HUES6 (cell line): Measurements from ENCODE around the gene DPEP2.
"Not testable (repeated sequence)": the region's sequence is repeated elsewhere in the genome, so short reads cannot be mapped to it uniquely, and the experiment has no call there.

Source experiments
- H3K27ac ChIP-seq: 2 replicates; pipeline ENCODE4 v1.7.0; 2013; ENCODE audit warnings: low read depth, mild to moderate bottlenecking, low read length, inconsistent platforms
- H3K27me3 ChIP-seq: 2 replicates; pipeline ENCODE4 v1.6.1; 2013; ENCODE audit warnings: low read length; ENCODE audit not compliant: control insufficient read depth, insufficient read depth
- H3K36me3 ChIP-seq: 2 replicates; pipeline ENCODE4 v1.6.1; 2013; ENCODE audit warnings: low read length; ENCODE audit not compliant: control insufficient read depth, insufficient read depth
- H3K4me1 ChIP-seq: 2 replicates; pipeline ENCODE4 v1.6.1; 2013; ENCODE audit warnings: low read length; ENCODE audit not compliant: control insufficient read depth, insufficient read depth
- H3K4me3 ChIP-seq: 2 replicates; pipeline ENCODE4 v1.5.1; 2013; ENCODE audit warnings: low read depth, low read length
- H3K9ac ChIP-seq: one replicate; pipeline ENCODE4 v1.6.1; 2013; ENCODE audit warnings: mild to moderate bottlenecking, low read length
- H3K9me3 ChIP-seq: 2 replicates; pipeline ENCODE4 v1.6.1; 2013; ENCODE audit warnings: low read depth, low read length; ENCODE audit not compliant: control insufficient read depth, insufficient read depth

DPEP2 gene

DNA sequence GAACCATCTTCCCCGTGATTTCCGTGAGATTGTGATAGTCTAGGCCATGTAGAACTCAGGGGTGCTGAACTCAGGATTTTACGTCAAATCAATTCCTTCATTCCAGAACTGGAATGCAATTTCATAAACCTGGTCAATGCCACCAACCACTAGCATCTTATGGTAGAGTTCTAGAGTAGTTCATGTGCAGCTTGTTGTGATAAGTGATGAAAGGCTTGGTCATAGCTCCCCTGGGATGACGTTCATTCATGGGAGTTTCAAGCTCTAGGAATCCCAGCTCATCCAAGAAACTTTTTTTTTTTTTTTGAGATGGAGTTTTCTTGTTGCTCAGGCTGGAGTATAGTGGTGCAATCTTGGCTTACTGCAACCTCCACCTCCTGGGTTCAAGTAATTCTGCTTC lies 3.7 kb upstream of the DPEP2 start:
- H3K27me3 ChIP-seq = no peaks in the 10 kb centered on the region
- H3K9me3 ChIP-seq = no peaks in the 10 kb centered on the region
- no peak overlapping the region for H3K9ac ChIP-seq
- no peak overlapping the region for H3K4me3 ChIP-seq
- peaks cover 6% of the 10 kb centered on the region; the same call in 1 of the 2 replicates for H3K4me1 ChIP-seq
- H3K27ac ChIP-seq = no peak overlapping the region
- no peaks in the 10 kb centered on the region for H3K36me3 ChIP-seq

DNA sequence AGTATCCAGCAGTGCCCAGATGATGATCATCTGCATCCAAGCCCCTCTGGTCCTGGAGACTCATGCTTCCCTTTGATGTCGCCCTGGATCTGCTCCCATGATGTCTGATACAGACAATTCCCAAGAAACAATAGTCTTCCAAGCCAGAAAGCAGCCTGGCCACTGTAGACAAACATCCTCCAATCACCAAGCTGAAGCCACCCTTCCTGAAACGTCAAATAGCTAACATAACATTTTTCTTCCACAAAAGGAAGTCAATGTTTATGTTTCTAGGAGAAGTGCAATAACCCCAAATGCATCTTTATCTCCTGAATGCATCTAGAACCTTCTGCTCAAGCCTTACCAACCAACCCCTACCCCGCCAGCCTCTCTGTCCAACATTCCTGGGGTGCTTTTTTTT lies 1.2 kb upstream of the DPEP2 start:
- no peaks in the 10 kb centered on the region for H3K27me3 ChIP-seq
- H3K36me3 ChIP-seq = no peaks in the 10 kb centered on the region
- no peaks in the 10 kb centered on the region for H3K9me3 ChIP-seq
- H3K27ac ChIP-seq = no peak overlapping the region
- peaks cover 2% of the 10 kb centered on the region; the same call in 1 of the 2 replicates for H3K4me1 ChIP-seq
- H3K9ac ChIP-seq = no peak overlapping the region
- no peak overlapping the region for H3K4me3 ChIP-seq

DNA sequence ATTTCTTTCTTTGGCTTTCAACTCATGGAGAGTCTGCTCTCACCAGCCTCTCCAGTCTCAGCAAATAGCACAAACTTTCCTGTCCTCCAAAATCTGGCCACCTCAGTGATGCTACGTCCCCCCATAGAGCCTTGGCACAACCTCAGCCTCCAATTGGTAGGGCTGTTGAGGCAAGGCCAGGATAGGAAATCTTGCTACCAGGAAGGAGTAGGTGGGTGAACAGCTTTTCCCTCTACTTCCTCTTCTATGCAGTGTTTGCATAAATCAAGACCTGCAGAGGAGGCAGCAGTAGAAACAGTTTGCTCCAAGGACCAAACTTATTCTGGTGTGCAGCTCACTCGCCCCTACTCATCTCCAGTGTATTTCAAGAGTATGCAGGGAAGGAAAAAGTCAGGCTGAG lies 701 bp upstream of the DPEP2 start:
- no peak overlapping the region for H3K27ac ChIP-seq

GRCh38 chr16:67998231-67998778 lies 979 bp downstream of the DPEP2 start:
- H3K9me3 ChIP-seq, H3K9ac ChIP-seq, H3K4me1 ChIP-seq, H3K36me3 ChIP-seq, H3K27ac ChIP-seq, H3K4me3 ChIP-seq, H3K27me3 ChIP-seq: not testable (repeated sequence)

More for the DNA sequence above, 701 bp upstream of the DPEP2 start:
- no peaks in the 10 kb centered on the region for H3K4me1 ChIP-seq
- H3K4me3 ChIP-seq = no peak overlapping the region
- H3K36me3 ChIP-seq = no peaks in the 10 kb centered on the region
- no peaks in the 10 kb centered on the region for H3K9me3 ChIP-seq
- H3K9ac ChIP-seq = no peak overlapping the region
- no peaks in the 10 kb centered on the region for H3K27me3 ChIP-seq

- no peaks in the 10 kb centered on the region for H3K9me3 ChIP-seq
- no peak overlapping the region for H3K27ac ChIP-seq
- no peaks in the 10 kb centered on the region for H3K36me3 ChIP-seq
- no peak overlapping the region for H3K9ac ChIP-seq
- H3K4me3 ChIP-seq = no peak overlapping the region
- 0 out of 2 replicates have a peak, but pooled peaks cover 3% of the 10 kb centered on the region for H3K4me1 ChIP-seq
- H3K27me3 ChIP-seq = peaks cover 11% of the 10 kb centered on the region
These were observed 2.6 kb downstream of the DPEP2 start for GRCh38 chr16:67996666-67997065.

- H3K9me3 ChIP-seq = no peaks in the 10 kb centered on the region
- H3K36me3 ChIP-seq = no peaks in the 10 kb centered on the region
- 0 out of 2 replicates have a peak, but pooled peaks cover 3% of the 10 kb centered on the region for H3K4me1 ChIP-seq
- peaks cover 11% of the 10 kb centered on the region for H3K27me3 ChIP-seq
- H3K4me3 ChIP-seq = no peak overlapping the region
- no peak overlapping the region for H3K27ac ChIP-seq
- H3K9ac ChIP-seq = no peak overlapping the region
These were observed 3.9 kb downstream of the DPEP2 start for GRCh38 chr16:67995423-67995822.

GRCh38 chr16:67994040-67994408 lies 5.3 kb downstream of the DPEP2 start:
- peaks cover 11% of the 10 kb centered on the region for H3K27me3 ChIP-seq
- not testable (repeated sequence) for H3K4me3 ChIP-seq, H3K9me3 ChIP-seq, H3K36me3 ChIP-seq, H3K27ac ChIP-seq, H3K4me1 ChIP-seq, H3K9ac ChIP-seq

DNA sequence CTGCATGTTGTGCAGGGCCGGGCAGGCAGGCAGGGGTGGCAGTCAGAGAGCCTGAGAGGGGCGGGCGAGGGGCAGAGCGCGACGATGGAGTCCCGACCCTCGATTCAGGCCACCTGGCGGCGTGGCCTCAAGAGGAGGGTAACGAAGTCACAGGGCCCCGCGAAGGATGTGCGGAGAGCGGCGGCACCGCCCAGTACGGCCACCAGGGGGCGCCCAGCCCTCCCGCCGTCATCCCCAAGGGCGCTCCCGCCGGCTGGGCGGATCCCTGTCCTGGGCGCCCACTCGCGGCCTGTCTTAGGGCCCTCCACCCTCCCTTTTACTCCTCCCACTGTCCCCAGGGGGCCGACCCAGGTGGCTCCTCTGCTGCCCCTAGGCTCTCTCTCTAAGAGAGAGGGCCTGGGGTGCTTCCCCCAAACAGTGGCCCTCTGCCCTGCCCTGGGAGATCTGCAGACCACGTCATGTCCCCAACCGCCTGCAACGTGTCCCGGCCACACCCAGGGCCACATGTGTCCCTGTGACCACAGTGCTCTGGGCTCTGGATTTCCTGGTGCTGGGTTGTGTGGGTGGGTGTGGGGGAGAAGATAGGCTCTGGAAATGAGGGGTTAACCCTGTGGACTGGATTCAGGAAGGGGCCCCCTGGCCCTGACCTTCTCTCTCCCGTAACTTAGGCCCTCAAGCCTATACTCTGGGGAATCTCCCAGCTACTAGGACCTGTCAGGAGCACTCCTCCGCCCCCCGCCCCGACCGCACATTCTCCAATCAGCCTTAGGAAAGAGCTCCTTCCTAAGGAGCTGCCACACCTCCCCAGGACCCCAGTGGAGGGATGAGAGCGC lies 5.9 kb downstream of the DPEP2 start:
- Histone ChIP-seq H3K4me1 (0 out of 2 replicates have a peak, but pooled peaks cover 3% of the 10 kb centered on the region), H3K9ac (no peak overlapping the region), H3K36me3 (no peaks in the 10 kb centered on the region), H3K4me3 (no peak overlapping the region), H3K27me3 (peaks cover 11% of the 10 kb centered on the region), H3K27ac (no peak overlapping the region), H3K9me3 (no peaks in the 10 kb centered on the region)

- H3K9me3 ChIP-seq = no peaks in the 10 kb centered on the region
- no peak overlapping the region for H3K9ac ChIP-seq
- H3K27ac ChIP-seq = no peak overlapping the region
- peaks cover 11% of the 10 kb centered on the region for H3K27me3 ChIP-seq
- H3K36me3 ChIP-seq = no peaks in the 10 kb centered on the region
- H3K4me1 ChIP-seq = 0 out of 2 replicates have a peak, but pooled peaks cover 3% of the 10 kb centered on the region
- no peak overlapping the region for H3K4me3 ChIP-seq
These were observed 6.5 kb downstream of the DPEP2 start for GRCh38 chr16:67992661-67993206.

DNA sequence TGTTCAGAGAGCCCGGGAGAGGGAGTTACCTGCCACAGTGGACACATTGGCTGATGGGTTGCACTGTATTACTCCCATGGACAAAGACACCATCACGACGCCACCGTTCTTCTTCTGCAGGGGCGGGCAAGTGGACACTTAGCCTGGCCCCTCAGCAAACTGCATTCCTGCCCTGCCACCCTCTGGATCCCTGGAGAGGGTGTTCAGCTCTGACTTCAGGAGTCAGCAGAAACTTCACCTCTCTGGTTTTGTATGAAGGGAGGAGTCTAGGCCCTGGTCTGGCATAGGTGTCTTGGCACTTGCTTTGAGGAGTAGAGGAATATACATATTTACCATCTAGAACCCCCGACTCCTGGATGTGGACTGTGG lies 9.3 kb downstream of the DPEP2 start:
- no peaks in the 10 kb centered on the region for H3K36me3 ChIP-seq
- H3K4me3 ChIP-seq = no peak overlapping the region
- H3K4me1 ChIP-seq = 0 out of 2 replicates have a peak, but pooled peaks cover 3% of the 10 kb centered on the region
- H3K27me3 ChIP-seq = peaks cover 11% of the 10 kb centered on the region
- H3K9ac ChIP-seq = no peak overlapping the region
- H3K9me3 ChIP-seq = no peaks in the 10 kb centered on the region
- H3K27ac ChIP-seq = no peak overlapping the region

- peaks cover 11% of the 10 kb centered on the region for H3K27me3 ChIP-seq
- no peaks in the 10 kb centered on the region for H3K36me3 ChIP-seq
- H3K9me3 ChIP-seq = no peaks in the 10 kb centered on the region
- no peak overlapping the region for H3K9ac ChIP-seq
- H3K4me1 ChIP-seq = 0 out of 2 replicates have a peak, but pooled peaks cover 3% of the 10 kb centered on the region
- H3K4me3 ChIP-seq = no peak overlapping the region
- no peak overlapping the region for H3K27ac ChIP-seq
These were observed 9.8 kb downstream of the DPEP2 start for GRCh38 chr16:67989322-67990017.
